Trophoblast cell (in vitro differentiated cells and primary cell): ENCODE data around the gene FARP2.
"Not testable (repeated sequence)": the region's sequence is repeated elsewhere in the genome, so short reads cannot be mapped to it uniquely, and the experiment has no call there.

Experiments
- DNase-seq, 2 donors: peaks; one replicate each; pipeline ENCODE4 v3.0.0-alpha.2; 2016
- H2AFZ ChIP-seq: 2 replicates; pipeline ENCODE4 v1.6.1; 2013; ENCODE audit warnings: low read length, moderate library complexity, mild to moderate bottlenecking; ENCODE audit not compliant: insufficient read depth, poor library complexity
- H2AK5ac ChIP-seq: 2 replicates; pipeline ENCODE4 v1.6.1; 2013; ENCODE audit warnings: mild to moderate bottlenecking, low read length
- H2BK120ac ChIP-seq: 2 replicates; pipeline ENCODE4 v1.6.1; 2013; ENCODE audit warnings: low read length, mild to moderate bottlenecking, moderate library complexity; ENCODE audit not compliant: insufficient read depth, poor library complexity
- H2BK12ac ChIP-seq: 2 replicates; pipeline ENCODE4 v1.6.1; 2013; ENCODE audit warnings: mild to moderate bottlenecking, low read length, moderate library complexity
- H2BK5ac ChIP-seq: 2 replicates; pipeline ENCODE4 v1.6.1; 2013; ENCODE audit warnings: low read length, low read depth, moderate library complexity, mild to moderate bottlenecking; ENCODE audit not compliant: poor library complexity
- H3K14ac ChIP-seq: 2 replicates; pipeline ENCODE4 v1.6.1; 2013; ENCODE audit warnings: mild to moderate bottlenecking, low read length
- H3K18ac ChIP-seq: 2 replicates; pipeline ENCODE4 v1.6.1; 2013; ENCODE audit warnings: mild to moderate bottlenecking, low read length
- H3K23ac ChIP-seq: 2 replicates; pipeline ENCODE4 v1.6.1; 2013; ENCODE audit warnings: low read length
- H3K27ac ChIP-seq: 2 replicates; pipeline ENCODE4 v1.5.1; 2013; ENCODE audit warnings: low read depth, mild to moderate bottlenecking, inconsistent platforms, low read length, moderate library complexity
- H3K27me3 ChIP-seq: 2 replicates; pipeline ENCODE4 v1.6.1; 2013; ENCODE audit warnings: inconsistent platforms, mild to moderate bottlenecking, low read length, moderate library complexity; ENCODE audit not compliant: insufficient read depth
- H3K36me3 ChIP-seq, 2 experiments: 1 replicate in 1 of 2; 2 replicates in 1 of 2; pipeline ENCODE4 v1.6.1; 2013; ENCODE audit warnings: low read length in 2 of 2, mild to moderate bottlenecking in 2 of 2, moderate library complexity in 1 of 2; ENCODE audit not compliant: insufficient read depth in 2 of 2, control insufficient read depth in 1 of 2
- H3K4ac ChIP-seq: 2 replicates; pipeline ENCODE4 v1.6.1; 2013; ENCODE audit warnings: low read depth, mild to moderate bottlenecking, low read length, moderate library complexity
- H3K4me1 ChIP-seq, 2 experiments: 1 replicate in 1 of 2; 2 replicates in 1 of 2; pipeline ENCODE4 v1.6.1; 2013; ENCODE audit warnings: low read length in 2 of 2, mild to moderate bottlenecking in 2 of 2, moderate library complexity in 1 of 2; ENCODE audit not compliant: insufficient read depth in 2 of 2, control insufficient read depth in 1 of 2
- H3K4me2 ChIP-seq: 2 replicates; pipeline ENCODE4 v1.6.1; 2013; ENCODE audit warnings: inconsistent platforms, mild to moderate bottlenecking, low read length, moderate library complexity
- H3K4me3 ChIP-seq: 2 replicates; pipeline ENCODE4 v1.5.1; 2013; ENCODE audit warnings: mild to moderate bottlenecking, low read depth, low read length, inconsistent platforms
- H3K79me1 ChIP-seq: one replicate; pipeline ENCODE4 v1.6.1; 2013; ENCODE audit warnings: low read length
- H3K79me2 ChIP-seq: 2 replicates; pipeline ENCODE4 v1.6.1; 2013; ENCODE audit warnings: low read length, mild to moderate bottlenecking; ENCODE audit not compliant: control insufficient read depth, insufficient read depth, poor library complexity
- H3K9ac ChIP-seq: 2 replicates; pipeline ENCODE4 v1.6.1; 2013; ENCODE audit warnings: mild to moderate bottlenecking, low read length
- H3K9me3 ChIP-seq: 2 replicates; pipeline ENCODE4 v1.6.1; 2013; ENCODE audit warnings: low read depth, mild to moderate bottlenecking, control low read depth, inconsistent platforms, low read length; ENCODE audit not compliant: insufficient read depth
- H4K12ac ChIP-seq: 2 replicates; pipeline ENCODE4 v1.6.1; 2013; ENCODE audit warnings: low read depth, mild to moderate bottlenecking, low read length, moderate library complexity
- H4K8ac ChIP-seq: 2 replicates; pipeline ENCODE4 v1.6.1; 2013; ENCODE audit warnings: low read depth, mild to moderate bottlenecking, low read length, moderate library complexity
- H4K91ac ChIP-seq: one replicate; pipeline ENCODE4 v1.6.1; 2013; ENCODE audit warnings: low read depth, mild to moderate bottlenecking, low read length, moderate library complexity
- WGBS: extraction: QIAGEN DNeasy Blood & Tissue Kit; methylation state at CpG from one replicate; pipeline ENCODE4 v1.1.7; 2013; ENCODE audit warnings: missing lambda C conversion rate; ENCODE audit not compliant: insufficient read length, insufficient coverage; ENCODE audit errors: extremely low coverage; 5-methylcytosine and 5-hydroxymethylcytosine counted together

The FARP2 gene

GRCh38 chr2:241390301-241391206, 34.5 kb downstream of the FARP2 start:
- no peak overlapping the region for H3K18ac ChIP-seq
- H3K79me1 ChIP-seq, result no peaks in the 10 kb centered on the region
- H2BK5ac ChIP-seq, result no peak overlapping the region
- H3K9ac ChIP-seq, result no peak overlapping the region
- H2AFZ ChIP-seq, result no peak overlapping the region
- peaks cover 0 to 2% of the 10 kb centered on the region in 2 experiments for H3K36me3 ChIP-seq
- H2AK5ac ChIP-seq, result no peak overlapping the region
- H2BK120ac ChIP-seq, result no peak overlapping the region
- H3K4me2 ChIP-seq, result no peak overlapping the region
- no peak overlapping the region for H3K14ac ChIP-seq
- no CpG with 5 or more reads among the region's 9 CpGs for WGBS
- H4K8ac ChIP-seq, result no peak overlapping the region
- no peak overlapping the region for H3K4ac ChIP-seq
- H3K4me3 ChIP-seq, result no peak overlapping the region
- no peak overlapping the region for H3K23ac ChIP-seq
- H3K27me3 ChIP-seq, result no peaks in the 10 kb centered on the region
- no peaks in the 10 kb centered on the region for H3K4me1 ChIP-seq
- no peak overlapping the region for H2BK12ac ChIP-seq
- H4K91ac ChIP-seq, result no peak overlapping the region
- H3K27ac ChIP-seq, result no peak overlapping the region
- no peaks in the 10 kb centered on the region for H3K79me2 ChIP-seq
- peaks cover 2% of the 10 kb centered on the region for H3K9me3 ChIP-seq
- no peak overlapping the region for H4K12ac ChIP-seq
- no peak for DNase-seq

GRCh38 chr2:241391892-241392665, 36.0 kb downstream of the FARP2 start:
- DNase-seq, result peak; percentile 26 to 64
- no peak overlapping the region for H2BK120ac ChIP-seq
- H3K36me3 ChIP-seq, result peaks cover 0 to 2% of the 10 kb centered on the region in 2 experiments
- H4K12ac ChIP-seq, result no peak overlapping the region
- H3K79me1 ChIP-seq, result no peaks in the 10 kb centered on the region
- H4K91ac ChIP-seq, result no peak overlapping the region
- no peak overlapping the region for H3K4me3 ChIP-seq
- no peaks in the 10 kb centered on the region for H3K9me3 ChIP-seq
- H3K4me2 ChIP-seq, result no peak overlapping the region
- no peaks in the 10 kb centered on the region for H3K27me3 ChIP-seq
- no peak overlapping the region for H3K27ac ChIP-seq
- no peaks in the 10 kb centered on the region for H3K4me1 ChIP-seq
- no peak overlapping the region for H2AK5ac ChIP-seq
- H3K9ac ChIP-seq, result no peak overlapping the region
- H3K23ac ChIP-seq, result no peak overlapping the region
- no peak overlapping the region for H2BK12ac ChIP-seq
- no peak overlapping the region for H2AFZ ChIP-seq
- H3K79me2 ChIP-seq, result no peaks in the 10 kb centered on the region
- H3K14ac ChIP-seq, result no peak overlapping the region
- no CpG with 5 or more reads among the region's 6 CpGs for WGBS
- no peak overlapping the region for H4K8ac ChIP-seq
- H2BK5ac ChIP-seq, result no peak overlapping the region
- no peak overlapping the region for H3K18ac ChIP-seq
- H3K4ac ChIP-seq, result no peak overlapping the region

- not testable (repeated sequence) for H3K14ac ChIP-seq, H4K91ac ChIP-seq, H2BK5ac ChIP-seq, H3K36me3 ChIP-seq, H2BK120ac ChIP-seq, H3K4me3 ChIP-seq, H3K4ac ChIP-seq, H2BK12ac ChIP-seq, H3K23ac ChIP-seq, H3K79me2 ChIP-seq, H3K27ac ChIP-seq, H3K79me1 ChIP-seq, H4K8ac ChIP-seq, H3K9ac ChIP-seq, DNase-seq, H3K4me2 ChIP-seq, H3K9me3 ChIP-seq, H3K4me1 ChIP-seq, H2AFZ ChIP-seq, H3K18ac ChIP-seq, H2AK5ac ChIP-seq, H4K12ac ChIP-seq, H3K27me3 ChIP-seq
- no CpG with 5 or more reads among the region's 4 CpGs for WGBS
These were observed 36.7 kb downstream of the FARP2 start for GRCh38 chr2:241392753-241393152.

- no peak overlapping the region for H2AK5ac ChIP-seq
- no peak overlapping the region for H3K27ac ChIP-seq
- H4K8ac ChIP-seq, result no peak overlapping the region
- no peak overlapping the region for H4K12ac ChIP-seq
- H2BK120ac ChIP-seq, result no peak overlapping the region
- H4K91ac ChIP-seq, result no peak overlapping the region
- H3K4me1 ChIP-seq, result no peaks in the 10 kb centered on the region
- H2AFZ ChIP-seq, result no peak overlapping the region
- no CpG with 5 or more reads among the region's 3 CpGs for WGBS
- H3K79me1 ChIP-seq, result no peaks in the 10 kb centered on the region
- no peak overlapping the region for H3K9ac ChIP-seq
- H3K4me2 ChIP-seq, result no peak overlapping the region
- no peak overlapping the region for H3K23ac ChIP-seq
- no peaks in the 10 kb centered on the region for H3K9me3 ChIP-seq
- H3K36me3 ChIP-seq, result peaks cover 0 to 2% of the 10 kb centered on the region in 2 experiments
- no peaks in the 10 kb centered on the region for H3K79me2 ChIP-seq
- no peaks in the 10 kb centered on the region for H3K27me3 ChIP-seq
- H3K4me3 ChIP-seq, result no peak overlapping the region
- no peak overlapping the region for H3K14ac ChIP-seq
- no peak overlapping the region for H3K4ac ChIP-seq
- H2BK5ac ChIP-seq, result no peak overlapping the region
- no peak overlapping the region for H2BK12ac ChIP-seq
- DNase-seq, result no peak
- no peak overlapping the region for H3K18ac ChIP-seq
These were observed 37.6 kb downstream of the FARP2 start for GRCh38 chr2:241393524-241394196.
